ENCODE measurements around the gene CNTNAP2.

The CNTNAP2 gene

GRCh38 chr7:147251751-147252325, 1135.2 kb downstream of the CNTNAP2 start:
- H3K27me3 ChIP-seq (replicated peaks; ENCODE audit: control insufficient read depth, insufficient read depth, low read length): no peaks in the 10 kb centered on the region
- no peak for DNase-seq (ENCODE audit: low read depth)
- H3K9me3 ChIP-seq (ENCODE audit: control insufficient read depth, low read length): no peaks in the 10 kb centered on the region
- H3K9ac ChIP-seq (ENCODE audit: low read length): no peak overlapping the region
- no peaks in the 10 kb centered on the region for H3K4me1 ChIP-seq (ENCODE audit: control insufficient read depth, insufficient read depth, low read length)
- no peaks in the 10 kb centered on the region for H3K36me3 ChIP-seq (ENCODE audit: control insufficient read depth, insufficient read depth, low read length, severe bottlenecking)
- H3K4me3 ChIP-seq (ENCODE audit: low read length): no peak overlapping the region

- Histone ChIP-seq H3K9me3 (ENCODE audit: control insufficient read depth, low read length) (no peaks in the 10 kb centered on the region), H3K4me3 (ENCODE audit: low read length) (no peak overlapping the region), H3K36me3 (ENCODE audit: control insufficient read depth, insufficient read depth, low read length, severe bottlenecking) (no peaks in the 10 kb centered on the region), H3K4me1 (ENCODE audit: control insufficient read depth, insufficient read depth, low read length) (no peaks in the 10 kb centered on the region), H3K27me3 (replicated peaks; ENCODE audit: control insufficient read depth, insufficient read depth, low read length) (no peaks in the 10 kb centered on the region), H3K9ac (ENCODE audit: low read length) (no peak overlapping the region)
- DNase-seq (ENCODE audit: low read depth): no peak
Observed at GRCh38 chr7:147261693-147262092, 1145.1 kb downstream of the CNTNAP2 start.

GRCh38 chr7:147265528-147265927, 1148.9 kb downstream of the CNTNAP2 start:
- DNase-seq (ENCODE audit: low read depth): no peak
- Histone ChIP-seq H3K9me3 (ENCODE audit: control insufficient read depth, low read length) (no peaks in the 10 kb centered on the region), H3K9ac (ENCODE audit: low read length) (no peak overlapping the region), H3K36me3 (ENCODE audit: control insufficient read depth, insufficient read depth, low read length, severe bottlenecking) (no peaks in the 10 kb centered on the region), H3K4me1 (ENCODE audit: control insufficient read depth, insufficient read depth, low read length) (no peaks in the 10 kb centered on the region), H3K27me3 (replicated peaks; ENCODE audit: control insufficient read depth, insufficient read depth, low read length) (no peaks in the 10 kb centered on the region), H3K4me3 (ENCODE audit: low read length) (no peak overlapping the region)

- Histone ChIP-seq H3K4me3 (ENCODE audit: low read length) (no peak overlapping the region), H3K36me3 (ENCODE audit: control insufficient read depth, insufficient read depth, low read length, severe bottlenecking) (no peaks in the 10 kb centered on the region), H3K9ac (ENCODE audit: low read length) (no peak overlapping the region)
Observed at GRCh38 chr7:147276106-147276505, 1159.5 kb downstream of the CNTNAP2 start.

GRCh38 chr7:147276783-147277370, 1160.3 kb downstream of the CNTNAP2 start:
- H3K4me1 ChIP-seq (ENCODE audit: control insufficient read depth, insufficient read depth, low read length): no peaks in the 10 kb centered on the region
- no peaks in the 10 kb centered on the region for H3K27me3 ChIP-seq (replicated peaks; ENCODE audit: control insufficient read depth, insufficient read depth, low read length)
- no peak overlapping the region for H3K9ac ChIP-seq (ENCODE audit: low read length)
- H3K9me3 ChIP-seq (ENCODE audit: control insufficient read depth, low read length): peaks cover 4% of the 10 kb centered on the region
- H3K4me3 ChIP-seq (ENCODE audit: low read length): no peak overlapping the region
- no peaks in the 10 kb centered on the region for H3K36me3 ChIP-seq (ENCODE audit: control insufficient read depth, insufficient read depth, low read length, severe bottlenecking)
- peak; percentile 66 for DNase-seq (ENCODE audit: low read depth)

More at GRCh38 chr7:147276106-147276505, 1159.5 kb downstream of the CNTNAP2 start:
- H3K27me3 ChIP-seq (replicated peaks; ENCODE audit: control insufficient read depth, insufficient read depth, low read length): no peaks in the 10 kb centered on the region
- peaks cover 4% of the 10 kb centered on the region for H3K9me3 ChIP-seq (ENCODE audit: control insufficient read depth, low read length)
- DNase-seq (ENCODE audit: low read depth): no peak
- H3K4me1 ChIP-seq (ENCODE audit: control insufficient read depth, insufficient read depth, low read length): no peaks in the 10 kb centered on the region

- Histone ChIP-seq H3K9me3 (ENCODE audit: control insufficient read depth, low read length) (peaks cover 4% of the 10 kb centered on the region), H3K4me3 (ENCODE audit: low read length) (no peak overlapping the region), H3K4me1 (ENCODE audit: control insufficient read depth, insufficient read depth, low read length) (no peaks in the 10 kb centered on the region), H3K9ac (ENCODE audit: low read length) (no peak overlapping the region), H3K36me3 (ENCODE audit: control insufficient read depth, insufficient read depth, low read length, severe bottlenecking) (no peaks in the 10 kb centered on the region), H3K27me3 (replicated peaks; ENCODE audit: control insufficient read depth, insufficient read depth, low read length) (no peaks in the 10 kb centered on the region)
- DNase-seq (ENCODE audit: low read depth): no peak
Observed at GRCh38 chr7:147279514-147279913, 1162.9 kb downstream of the CNTNAP2 start.

GRCh38 chr7:147279964-147280374, 1163.4 kb downstream of the CNTNAP2 start:
- H3K4me1 ChIP-seq (ENCODE audit: control insufficient read depth, insufficient read depth, low read length): no peaks in the 10 kb centered on the region
- no peak for DNase-seq (ENCODE audit: low read depth)
- no peaks in the 10 kb centered on the region for H3K36me3 ChIP-seq (ENCODE audit: control insufficient read depth, insufficient read depth, low read length, severe bottlenecking)
- peaks cover 4% of the 10 kb centered on the region for H3K9me3 ChIP-seq (ENCODE audit: control insufficient read depth, low read length)
- H3K9ac ChIP-seq (ENCODE audit: low read length): no peak overlapping the region
- H3K4me3 ChIP-seq (ENCODE audit: low read length): no peak overlapping the region
- H3K27me3 ChIP-seq (replicated peaks; ENCODE audit: control insufficient read depth, insufficient read depth, low read length): no peaks in the 10 kb centered on the region

- Histone ChIP-seq H3K36me3 (ENCODE audit: control insufficient read depth, insufficient read depth, low read length, severe bottlenecking) (no peaks in the 10 kb centered on the region), H3K4me1 (ENCODE audit: control insufficient read depth, insufficient read depth, low read length) (no peaks in the 10 kb centered on the region), H3K9ac (ENCODE audit: low read length) (no peak overlapping the region), H3K4me3 (ENCODE audit: low read length) (no peak overlapping the region), H3K9me3 (ENCODE audit: control insufficient read depth, low read length) (peaks cover 4% of the 10 kb centered on the region), H3K27me3 (replicated peaks; ENCODE audit: control insufficient read depth, insufficient read depth, low read length) (no peaks in the 10 kb centered on the region)
- DNase-seq (ENCODE audit: low read depth): no peak
Observed at GRCh38 chr7:147282204-147282603, 1165.6 kb downstream of the CNTNAP2 start.

GRCh38 chr7:147296201-147296600, 1179.6 kb downstream of the CNTNAP2 start:
- no peaks in the 10 kb centered on the region for H3K9me3 ChIP-seq (ENCODE audit: control insufficient read depth, low read length)
- H3K9ac ChIP-seq (ENCODE audit: low read length): no peak overlapping the region
- no peaks in the 10 kb centered on the region for H3K4me1 ChIP-seq (ENCODE audit: control insufficient read depth, insufficient read depth, low read length)
- no peak for DNase-seq (ENCODE audit: low read depth)
- no peaks in the 10 kb centered on the region for H3K27me3 ChIP-seq (replicated peaks; ENCODE audit: control insufficient read depth, insufficient read depth, low read length)
- H3K4me3 ChIP-seq (ENCODE audit: low read length): no peak overlapping the region
- no peaks in the 10 kb centered on the region for H3K36me3 ChIP-seq (ENCODE audit: control insufficient read depth, insufficient read depth, low read length, severe bottlenecking)

- Histone ChIP-seq H3K9ac (ENCODE audit: low read length) (no peak overlapping the region), H3K36me3 (ENCODE audit: control insufficient read depth, insufficient read depth, low read length, severe bottlenecking) (no peaks in the 10 kb centered on the region), H3K27me3 (replicated peaks; ENCODE audit: control insufficient read depth, insufficient read depth, low read length) (no peaks in the 10 kb centered on the region), H3K4me3 (ENCODE audit: low read length) (no peak overlapping the region), H3K4me1 (ENCODE audit: control insufficient read depth, insufficient read depth, low read length) (no peaks in the 10 kb centered on the region), H3K9me3 (ENCODE audit: control insufficient read depth, low read length) (no peaks in the 10 kb centered on the region)
- DNase-seq (ENCODE audit: low read depth): peak; percentile 7
Observed at GRCh38 chr7:147296986-147297385, 1180.4 kb downstream of the CNTNAP2 start.

- DNase-seq (ENCODE audit: low read depth): peak; percentile 61
- Histone ChIP-seq H3K9ac (ENCODE audit: low read length) (no peak overlapping the region), H3K4me3 (ENCODE audit: low read length) (no peak overlapping the region), H3K27me3 (replicated peaks; ENCODE audit: control insufficient read depth, insufficient read depth, low read length) (no peaks in the 10 kb centered on the region), H3K36me3 (ENCODE audit: control insufficient read depth, insufficient read depth, low read length, severe bottlenecking) (no peaks in the 10 kb centered on the region), H3K9me3 (ENCODE audit: control insufficient read depth, low read length) (no peaks in the 10 kb centered on the region), H3K4me1 (ENCODE audit: control insufficient read depth, insufficient read depth, low read length) (no peaks in the 10 kb centered on the region)
Observed at GRCh38 chr7:147298611-147299043, 1182.0 kb downstream of the CNTNAP2 start.

GRCh38 chr7:147300293-147300692, 1183.7 kb downstream of the CNTNAP2 start:
- no peak overlapping the region for H3K9ac ChIP-seq (ENCODE audit: low read length)
- H3K4me3 ChIP-seq (ENCODE audit: low read length): no peak overlapping the region
- no peaks in the 10 kb centered on the region for H3K9me3 ChIP-seq (ENCODE audit: control insufficient read depth, low read length)
- H3K36me3 ChIP-seq (ENCODE audit: control insufficient read depth, insufficient read depth, low read length, severe bottlenecking): no peaks in the 10 kb centered on the region
- no peaks in the 10 kb centered on the region for H3K4me1 ChIP-seq (ENCODE audit: control insufficient read depth, insufficient read depth, low read length)
- H3K27me3 ChIP-seq (replicated peaks; ENCODE audit: control insufficient read depth, insufficient read depth, low read length): no peaks in the 10 kb centered on the region
- no peak for DNase-seq (ENCODE audit: low read depth)

All from adipocyte (in vitro differentiated cells).